ENCODE data around the gene ELL. TPM values are rescaled to one million over a fixed set of nuclear protein-coding genes. Genes with fewer than 3 reads are reported as not detected.

Gene ELL
- polyA plus RNA-seq, 1 of the 3 experiments (the other 2 are of a cell fraction): 7.4 TPM

- no peak overlapping the region for H3K4me2 ChIP-seq
- no peak for DNase-seq
- H3K4me3 ChIP-seq (ENCODE audit: low read depth in 2 of 2, low read length in 1 of 2): no peak overlapping the region
- H3K79me2 ChIP-seq (ENCODE audit: insufficient read depth): peaks cover 17% of the 10 kb centered on the region; the same call in 1 of the 2 replicates
- no peak overlapping the region for H3K9ac ChIP-seq
- H4K20me1 ChIP-seq (ENCODE audit: insufficient read depth): peaks cover 55% of the 10 kb centered on the region
- WGBS (ENCODE audit: low lambda C conversion rate): 63% methylated on average over 8 of the region's 8 CpGs
- no peaks in the 10 kb centered on the region for H3K9me3 ChIP-seq
- peaks cover 9% of the 10 kb centered on the region for H3F3A ChIP-seq (replicated peaks; ENCODE audit: insufficient read depth)
- peaks cover 0 to 8% of the 10 kb centered on the region in 2 experiments for H3K36me3 ChIP-seq (replicated peaks in 1 of 2; ENCODE audit: control insufficient read depth in 1 of 2, insufficient read depth in 2 of 2, low read length in 1 of 2)
- H3K9me2 ChIP-seq: no peaks in the 10 kb centered on the region
- peaks cover 11 to 14% of the 10 kb centered on the region in 2 experiments; a peak in 3 of 4 replicates for H3K4me1 ChIP-seq (ENCODE audit: control insufficient read depth in 1 of 2, insufficient read depth in 2 of 2, low read depth in 1 of 2, low read length in 1 of 2)
- TF ChIP-seq TCF12 (IDR thresholded peaks at IDR 0.05) (no peak), REST (IDR thresholded peaks at IDR 0.05; ENCODE audit: low read depth, low read length) (no peak), TAF1 (IDR thresholded peaks at IDR 0.05; ENCODE audit: borderline replicate concordance, low read depth, low read length) (no peak), FOXM1 (IDR thresholded peaks at IDR 0.05; ENCODE audit: low read depth) (no peak), POLR2AphosphoS5 (IDR thresholded peaks at IDR 0.05; ENCODE audit: low read depth, low read length) (no peak), GATA2 (CRISPR knock-in tag; IDR thresholded peaks at IDR 0.05) (no peak), TEAD4 (IDR thresholded peaks at IDR 0.05; ENCODE audit: borderline replicate concordance, insufficient read depth) (no peak), RAD21 (IDR thresholded peaks at IDR 0.05; ENCODE audit: low read length) (no peak), RCOR1 (IDR thresholded peaks at IDR 0.05; ENCODE audit: low read length) (no peak), RXRA (IDR thresholded peaks at IDR 0.05; ENCODE audit: borderline replicate concordance, low read depth) (no peak), NRF1 (IDR thresholded peaks at IDR 0.05; ENCODE audit: low read depth, low read length) (no peak), MEF2A (IDR thresholded peaks at IDR 0.05; ENCODE audit: borderline replicate concordance, low read depth) (no peak)
- no peak overlapping the region for H3K27ac ChIP-seq (ENCODE audit: low read depth in 2 of 2, low read length in 1 of 2)
- H3K27me3 ChIP-seq (ENCODE audit: insufficient read depth): no peaks in the 10 kb centered on the region
- ChIA-PET POLR2A (interaction anchor here (1.2 kb wide), 1 partner anchor 14 kb away, joined by 3 read pairs; no protein-coding TSS in a partner anchor), CTCF (interaction anchor here (1.3 to 8.1 kb wide), 4 partner anchors 14 to 55 kb away, joined by 3 to 215 read pairs (median 6); no protein-coding TSS in a partner anchor)
- no peak overlapping the region for H2AFZ ChIP-seq (ENCODE audit: low read depth)
Measured at GRCh38 chr19:18464646-18465045, 57.2 kb downstream of the ELL start.

- Histone ChIP-seq H3F3A (replicated peaks; ENCODE audit: insufficient read depth) (peaks cover 9% of the 10 kb centered on the region), H3K4me1 (ENCODE audit: control insufficient read depth in 1 of 2, insufficient read depth in 2 of 2, low read depth in 1 of 2, low read length in 1 of 2) (peaks cover 9 to 11% of the 10 kb centered on the region in 2 experiments; a peak in 3 of 4 replicates), H3K79me2 (ENCODE audit: insufficient read depth) (no peaks in the 10 kb centered on the region; the same call in 1 of the 2 replicates), H3K9me3 (no peaks in the 10 kb centered on the region), H4K20me1 (ENCODE audit: insufficient read depth) (peaks cover 46% of the 10 kb centered on the region), H3K9me2 (no peaks in the 10 kb centered on the region), H3K4me2 (no peak overlapping the region), H3K27ac (ENCODE audit: low read depth in 2 of 2, low read length in 1 of 2) (no peak overlapping the region), H3K9ac (no peak overlapping the region), H3K4me3 (ENCODE audit: low read depth in 2 of 2, low read length in 1 of 2) (no peak overlapping the region), H2AFZ (ENCODE audit: low read depth) (no peak overlapping the region), H3K36me3 (replicated peaks in 1 of 2; ENCODE audit: control insufficient read depth in 1 of 2, insufficient read depth in 2 of 2, low read length in 1 of 2) (peaks cover 0 to 8% of the 10 kb centered on the region in 2 experiments), H3K27me3 (ENCODE audit: insufficient read depth) (no peaks in the 10 kb centered on the region)
- DNase-seq: no peak
- ChIA-PET CTCF (interaction anchor here (0.6 to 8.1 kb wide), 32 partner anchors 10 to 386 kb away, joined by 3 to 215 read pairs (median 4); partner anchors contain the start of gene KXD1), POLR2A (no interaction called here)
- 100% methylated on average over 5 of the region's 22 CpGs for WGBS (ENCODE audit: low lambda C conversion rate)
- no peak for TF ChIP-seq IRF3 (IDR thresholded peaks at IDR 0.05; ENCODE audit: low read depth, low read length)
- no peak for TF ChIP-seq TCF12 (IDR thresholded peaks at IDR 0.05)
- no peak for TF ChIP-seq RAD21 (IDR thresholded peaks at IDR 0.05; ENCODE audit: low read length)
- TF ChIP-seq YY1 (IDR thresholded peaks at IDR 0.05; ENCODE audit: low read depth): no peak
- no peak for TF ChIP-seq MEF2A (IDR thresholded peaks at IDR 0.05; ENCODE audit: borderline replicate concordance, low read depth)
- no peak for TF ChIP-seq TAF1 (IDR thresholded peaks at IDR 0.05; ENCODE audit: borderline replicate concordance, low read depth, low read length)
- no peak for TF ChIP-seq CTCF (IDR thresholded peaks at IDR 0.05)
- no peak for TF ChIP-seq NFIC (IDR thresholded peaks at IDR 0.05; ENCODE audit: borderline replicate concordance)
- no peak for TF ChIP-seq USF2 (IDR thresholded peaks at IDR 0.05; ENCODE audit: borderline replicate concordance, low read depth, low read length)
- no peak for TF ChIP-seq CHD2 (IDR thresholded peaks at IDR 0.05; ENCODE audit: low read length, partially characterized antibody)
- no peak for TF ChIP-seq GABPA (IDR thresholded peaks at IDR 0.05; ENCODE audit: low read depth)
- no peak for TF ChIP-seq TEAD4 (IDR thresholded peaks at IDR 0.05; ENCODE audit: borderline replicate concordance, insufficient read depth)
- TF ChIP-seq MAX (IDR thresholded peaks at IDR 0.05; ENCODE audit: low read depth): no peak
Measured at GRCh38 chr19:18461471-18461870, 60.4 kb downstream of the ELL start.
